ENCODE results near the gene TRMO.

GRCh38 chr9:97910357-97910756, 11.9 kb downstream of the TRMO start:
- TF ChIP-seq CTCF (conservative IDR thresholded peaks at IDR 0.05) (no peak), EZH2 (IDR thresholded peaks at IDR 0.05; ENCODE audit: low read depth) (no peak)

All from PC-9 (cell line).